ENCODE data around the gene SCARF1. TPM values are rescaled to one million over a fixed set of nuclear protein-coding genes. Genes with fewer than 3 reads are reported as not detected.

Gene SCARF1
- total RNA-seq, 1 experiment from 2014 or later = 0.14 TPM

DNA sequence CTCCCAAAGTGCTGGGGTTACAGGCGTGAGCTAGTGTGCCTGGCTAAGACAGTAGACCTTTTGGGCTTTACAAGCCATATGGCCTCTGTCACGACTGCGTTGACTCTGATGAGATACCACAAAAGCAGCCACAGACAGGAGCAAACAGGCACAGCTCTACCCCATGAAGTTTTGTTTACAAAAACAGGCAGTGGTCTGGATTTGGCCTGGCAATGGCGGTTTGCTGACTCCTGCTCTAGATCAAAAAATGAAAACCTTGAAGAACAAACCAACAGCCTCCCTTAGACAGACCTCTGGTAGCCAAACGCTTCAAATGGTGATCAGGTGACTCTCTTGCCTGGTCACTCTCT is 37.6 kb downstream of the SCARF1 start:
- no TSS peak for BruUV-seq (replicated peaks)
- H3K27me3 ChIP-seq (replicated peaks; ENCODE audit: control insufficient read depth, insufficient read depth, low read length) = no peaks in the 10 kb centered on the region
- TF ChIP-seq CTCF (IDR thresholded peaks at IDR 0.05; ENCODE audit: insufficient read depth in 1 of 2, low read depth in 1 of 2, low read length in 1 of 2, severe bottlenecking in 1 of 2, unreplicated experiment in 1 of 2) = no peak
- Mint-ChIP-seq H3K27me3 (ENCODE audit: insufficient read depth, unreplicated experiment) (no peaks in the 10 kb centered on the region), H3K36me3 (ENCODE audit: insufficient read depth, unreplicated experiment) (peaks cover 24% of the 10 kb centered on the region), H3K4me1 (ENCODE audit: low read depth, unreplicated experiment) (no peaks in the 10 kb centered on the region), H3K9me3 (ENCODE audit: unreplicated experiment) (no peaks in the 10 kb centered on the region), H3K27ac (ENCODE audit: unreplicated experiment) (no peak overlapping the region), H3K4me3 (ENCODE audit: unreplicated experiment) (no peak overlapping the region)
- H3K36me3 ChIP-seq (ENCODE audit: control insufficient read depth, insufficient read depth, low read length) = no peaks in the 10 kb centered on the region; the same call in 1 of the 2 replicates
- no peak overlapping the region for H3K4me3 ChIP-seq (ENCODE audit: low read depth, low read length)
- intact Hi-C loops (cut with micrococcal nuclease; ENCODE audit: unreplicated experiment) = no loop called here
- no peaks in the 10 kb centered on the region for H3K4me1 ChIP-seq
- DNase-seq = no peak
- CTCF ChIA-PET = interaction anchor here (0.6 to 1.2 kb wide), 2 partner anchors 22 to 26 kb away, joined by 3 read pairs; no protein-coding TSS in a partner anchor
- POLR2A ChIA-PET = no interaction called here
- no peaks in the 10 kb centered on the region for H3K9me3 ChIP-seq

DNA sequence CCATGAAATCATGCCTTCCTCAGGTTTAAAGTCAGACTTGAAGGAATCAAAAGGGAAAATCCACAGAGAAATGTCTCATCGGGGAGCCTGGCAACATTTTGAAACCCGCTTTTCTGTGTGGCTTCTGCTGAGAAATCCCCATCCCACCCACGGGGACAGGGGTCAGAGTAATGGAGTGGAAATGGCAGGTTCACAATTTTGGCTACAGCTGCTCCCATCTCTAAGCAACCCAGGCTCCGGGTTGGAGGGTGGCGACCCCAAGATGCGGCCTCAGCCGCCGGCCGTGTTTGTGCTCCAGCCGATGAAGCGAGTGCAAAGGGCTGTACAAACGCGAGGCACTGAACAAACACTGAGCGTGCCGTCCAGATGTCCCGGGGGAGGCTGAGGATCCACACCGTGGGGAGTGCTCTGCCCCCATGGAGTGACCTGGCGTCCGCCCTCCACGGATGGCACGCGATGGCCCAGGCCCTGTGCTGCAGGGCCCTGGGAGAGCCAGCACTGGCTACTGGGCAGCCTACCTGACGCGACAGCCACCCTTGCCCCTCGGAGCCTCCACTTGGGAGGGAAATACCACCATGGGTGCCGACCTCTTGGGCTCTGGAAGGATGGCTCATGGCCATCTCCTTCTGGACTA is 39.1 kb downstream of the SCARF1 start:
- no peak overlapping the region for H3K27ac Mint-ChIP-seq (ENCODE audit: unreplicated experiment)
- ChIA-PET POLR2A (no interaction called here), CTCF (no interaction called here)
- no peak for TF ChIP-seq CTCF (IDR thresholded peaks at IDR 0.05; ENCODE audit: insufficient read depth in 1 of 2, low read depth in 1 of 2, low read length in 1 of 2, severe bottlenecking in 1 of 2, unreplicated experiment in 1 of 2)
- intact Hi-C loops (cut with micrococcal nuclease; ENCODE audit: unreplicated experiment) = no loop called here
- Histone ChIP-seq H3K4me3 (ENCODE audit: low read depth, low read length) (no peak overlapping the region), H3K9me3 (peaks cover 6% of the 10 kb centered on the region; the same call in 1 of the 2 replicates), H3K36me3 (ENCODE audit: control insufficient read depth, insufficient read depth, low read length) (no peaks in the 10 kb centered on the region; the same call in 1 of the 2 replicates), H3K27me3 (replicated peaks; ENCODE audit: control insufficient read depth, insufficient read depth, low read length) (no peaks in the 10 kb centered on the region), H3K4me1 (no peaks in the 10 kb centered on the region)
- H3K4me1 Mint-ChIP-seq (ENCODE audit: low read depth, unreplicated experiment) = no peaks in the 10 kb centered on the region
- no peaks in the 10 kb centered on the region for H3K27me3 Mint-ChIP-seq (ENCODE audit: insufficient read depth, unreplicated experiment)
- no peak for DNase-seq
- H3K4me3 Mint-ChIP-seq (ENCODE audit: unreplicated experiment) = no peak overlapping the region
- no TSS peak for BruUV-seq (replicated peaks)
- H3K36me3 Mint-ChIP-seq (ENCODE audit: insufficient read depth, unreplicated experiment) = peaks cover 18% of the 10 kb centered on the region
- H3K9me3 Mint-ChIP-seq (ENCODE audit: unreplicated experiment) = no peaks in the 10 kb centered on the region

DNA sequence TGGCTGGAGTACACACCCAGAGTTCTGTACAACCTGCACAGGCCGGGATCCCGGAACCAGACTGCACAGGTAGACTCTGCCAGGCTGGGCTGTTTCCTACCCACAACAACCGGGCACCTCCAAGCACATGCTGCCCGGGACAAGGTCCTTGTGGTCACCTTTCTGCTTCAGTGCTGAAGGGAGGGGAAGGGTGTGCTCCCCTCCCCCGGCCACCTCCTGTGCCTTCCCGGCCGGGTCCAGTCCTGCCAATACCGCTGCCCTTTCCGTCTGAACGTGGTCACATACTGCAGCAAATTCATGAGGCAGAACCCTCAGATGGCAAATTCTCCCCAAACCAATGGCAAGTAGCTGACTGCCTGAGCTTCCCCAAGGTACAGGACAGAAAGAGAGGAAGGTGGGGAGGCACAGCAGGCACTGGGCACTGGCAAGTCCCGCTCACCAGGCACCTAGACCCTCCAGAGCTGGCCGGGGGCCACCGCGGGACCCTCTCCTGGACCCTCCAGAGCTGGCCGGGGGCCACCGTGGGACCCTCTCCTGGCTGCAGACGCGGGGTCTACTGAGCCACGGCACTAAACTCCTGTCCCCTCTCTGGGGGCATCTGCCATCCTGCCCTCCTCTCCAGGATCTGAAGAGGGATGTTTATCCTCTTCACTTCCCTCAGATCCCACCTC is 39.7 kb downstream of the SCARF1 start:
- H3K4me3 ChIP-seq (ENCODE audit: low read depth, low read length) = no peak overlapping the region
- CTCF ChIA-PET = interaction anchor here (0.6 kb wide), 1 partner anchor 89 kb away, joined by 4 read pairs; the partner anchor contains the start of gene INPP5K

More for the DNA sequence above, 39.7 kb downstream of the SCARF1 start:
- BruUV-seq (replicated peaks) = no TSS peak
- no peak for TF ChIP-seq CTCF (IDR thresholded peaks at IDR 0.05; ENCODE audit: insufficient read depth in 1 of 2, low read depth in 1 of 2, low read length in 1 of 2, severe bottlenecking in 1 of 2, unreplicated experiment in 1 of 2)
- Mint-ChIP-seq H3K9me3 (ENCODE audit: unreplicated experiment) (no peaks in the 10 kb centered on the region), H3K36me3 (ENCODE audit: insufficient read depth, unreplicated experiment) (peaks cover 15% of the 10 kb centered on the region), H3K4me3 (ENCODE audit: unreplicated experiment) (no peak overlapping the region), H3K4me1 (ENCODE audit: low read depth, unreplicated experiment) (no peaks in the 10 kb centered on the region), H3K27me3 (ENCODE audit: insufficient read depth, unreplicated experiment) (no peaks in the 10 kb centered on the region), H3K27ac (ENCODE audit: unreplicated experiment) (no peak overlapping the region)
- Histone ChIP-seq H3K9me3 (peaks cover 6% of the 10 kb centered on the region; the same call in 1 of the 2 replicates), H3K36me3 (ENCODE audit: control insufficient read depth, insufficient read depth, low read length) (no peaks in the 10 kb centered on the region; the same call in 1 of the 2 replicates), H3K4me1 (no peaks in the 10 kb centered on the region), H3K27me3 (replicated peaks; ENCODE audit: control insufficient read depth, insufficient read depth, low read length) (no peaks in the 10 kb centered on the region)
- intact Hi-C loops (cut with micrococcal nuclease; ENCODE audit: unreplicated experiment) = no loop called here
- DNase-seq = no peak
- POLR2A ChIA-PET = interaction anchor here (0.5 kb wide), 1 partner anchor 23 kb away, joined by 3 read pairs; the partner anchor contains the start of gene SLC43A2
